IMR-90 (cell line): ENCODE measurements around the gene MTMR4. TPM values are rescaled to one million over a fixed set of nuclear protein-coding genes. Genes with fewer than 3 reads are reported as not detected.

Experiments
- ATAC-seq: fragments of 200-7000 bp; cut with Tn5 transposase; 2 replicates; pipeline ENCODE4 v1.9.1; 2020; ENCODE audit warnings: low read depth, mild to moderate bottlenecking, moderate library complexity
- BruUV-seq: library from RNA; stranded (reverse); fragments of 400-500 nt; replicated peaks from 2 replicates; lab custom pipeline; 2021; lab: Mats Ljungman, UMichigan
- CTCF ChIA-PET: fragments of 300-600 bp; formaldehyde crosslinking; extraction: SDS; loops from one replicate; lab custom pipeline; 2021; ENCODE audit warnings: antibody characterized with exemption; lab: Yijun Ruan, JAX
- POLR2A ChIA-PET: fragments of 300-600 bp; sonication (Branson Sonifier 250); formaldehyde crosslinking; loops from one replicate; lab custom pipeline; 2022; ENCODE audit warnings: antibody characterized with exemption; ENCODE audit not compliant: unreplicated experiment; lab: Charles Lee
- DNase-seq: peaks from one replicate; pipeline ENCODE4 v3.0.0; 2013
- H2AFZ ChIP-seq: replicated peaks from 2 replicates; pipeline ENCODE3; 2013; ENCODE audit warnings: low read length, mild to moderate bottlenecking; ENCODE audit not compliant: poor library complexity
- H2AK5ac ChIP-seq: 2 replicates; pipeline ENCODE4 v1.6.1; 2013; ENCODE audit warnings: low read depth, low read length, inconsistent platforms
- H2AK9ac ChIP-seq: replicated peaks from 2 replicates; pipeline ENCODE3; 2013; ENCODE audit warnings: mild to moderate bottlenecking, low read depth, low read length, moderate library complexity; ENCODE audit not compliant: poor library complexity
- H2BK120ac ChIP-seq: 2 replicates; pipeline ENCODE4 v1.6.1; 2013; ENCODE audit warnings: low read depth, low read length, inconsistent platforms
- H2BK15ac ChIP-seq: 3 replicates; pipeline ENCODE4 v1.6.1; 2013; ENCODE audit warnings: low read depth, low read length, inconsistent platforms
- H2BK20ac ChIP-seq: 2 replicates; pipeline ENCODE4 v1.6.1; 2013; ENCODE audit warnings: low read depth, mild to moderate bottlenecking, inconsistent platforms, low read length, moderate library complexity
- H2BK5ac ChIP-seq: 2 replicates; pipeline ENCODE4 v1.6.1; 2013; ENCODE audit warnings: mild to moderate bottlenecking, low read depth, low read length, inconsistent platforms; ENCODE audit not compliant: poor library complexity, severe bottlenecking
- H3K14ac ChIP-seq: replicated peaks from 2 replicates; pipeline ENCODE4 v1.6.1; 2013; ENCODE audit warnings: low read depth, low read length, inconsistent platforms
- H3K18ac ChIP-seq: 2 replicates; pipeline ENCODE4 v1.6.1; 2013; ENCODE audit warnings: low read depth, low read length, control low read depth
- H3K23ac ChIP-seq: 2 replicates; pipeline ENCODE4 v1.6.1; 2013; ENCODE audit warnings: low read depth, low read length, inconsistent platforms
- H3K27ac ChIP-seq: 2 replicates; pipeline ENCODE4 v1.5.1; 2013; ENCODE audit warnings: mild to moderate bottlenecking, control low read depth, low read length; ENCODE audit not compliant: insufficient read depth
- H3K27me3 ChIP-seq: 2 replicates; pipeline ENCODE4 v1.6.1; 2013; ENCODE audit warnings: low read length; ENCODE audit not compliant: control insufficient read depth, insufficient read depth
- H3K36me3 ChIP-seq: 2 replicates; pipeline ENCODE4 v1.6.1; 2013; ENCODE audit warnings: low read length, mixed read lengths; ENCODE audit not compliant: control insufficient read depth, insufficient read depth
- H3K4ac ChIP-seq: 2 replicates; pipeline ENCODE4 v1.6.1; 2013; ENCODE audit warnings: low read depth, low read length, inconsistent platforms
- H3K4me1 ChIP-seq: 2 replicates; pipeline ENCODE4 v1.6.1; 2013; ENCODE audit warnings: low read length, mixed read lengths; ENCODE audit not compliant: control insufficient read depth, insufficient read depth
- H3K4me2 ChIP-seq: 2 replicates; pipeline ENCODE4 v1.6.1; 2013; ENCODE audit warnings: low read depth, mild to moderate bottlenecking, control low read depth, low read length, moderate library complexity
- H3K4me3 ChIP-seq: 2 replicates; pipeline ENCODE4 v1.5.1; 2013; ENCODE audit warnings: low read depth, mild to moderate bottlenecking, control low read depth, low read length, moderate library complexity; ENCODE audit not compliant: insufficient read depth
- H3K56ac ChIP-seq: 2 replicates; pipeline ENCODE4 v1.6.1; 2013; ENCODE audit warnings: low read length, inconsistent platforms; ENCODE audit not compliant: insufficient read depth; ENCODE audit errors: extremely low read depth
- H3K79me1 ChIP-seq, 2 experiments: 2 replicates each; pipeline ENCODE4 v1.6.1; 2013; ENCODE audit warnings: low read length in 2 of 2, inconsistent platforms in 1 of 2, low read depth in 1 of 2
- H3K9ac ChIP-seq: 2 replicates; pipeline ENCODE4 v1.6.1; 2013; ENCODE audit warnings: low read depth, low read length, control low read depth
- H3K9me1 ChIP-seq: 2 replicates; pipeline ENCODE4 v1.6.1; 2013; ENCODE audit warnings: low read length, inconsistent platforms; ENCODE audit not compliant: insufficient read depth
- H3K9me3 ChIP-seq: 2 replicates; pipeline ENCODE4 v1.6.1; 2013; ENCODE audit warnings: low read length; ENCODE audit not compliant: control insufficient read depth, insufficient read depth
- H4K20me1 ChIP-seq: 2 replicates; pipeline ENCODE4 v1.6.1; 2013; ENCODE audit warnings: low read length, inconsistent platforms; ENCODE audit not compliant: insufficient read depth
- H4K5ac ChIP-seq: 2 replicates; pipeline ENCODE4 v1.6.1; 2013; ENCODE audit warnings: mild to moderate bottlenecking, low read depth, low read length, control low read depth
- H4K8ac ChIP-seq, 2 experiments: 2 replicates each; pipeline ENCODE4 v1.6.1; 2013; ENCODE audit warnings: low read depth in 2 of 2, low read length in 2 of 2, control low read depth in 1 of 2, inconsistent platforms in 1 of 2
- H4K91ac ChIP-seq: 2 replicates; pipeline ENCODE4 v1.6.1; 2013; ENCODE audit warnings: low read depth, low read length, inconsistent platforms; ENCODE audit not compliant: insufficient read depth
- BHLHE40 ChIP-seq: fragments of 150-350 bp; IDR thresholded peaks from 2 replicates; pipeline ENCODE4 v1.6.1; 2016; ENCODE audit warnings: mild to moderate bottlenecking, low read depth, low read length
- CTCF ChIP-seq: conservative IDR thresholded peaks from 2 replicates; pipeline ENCODE4 v1.5.1; 2012; ENCODE audit warnings: mild to moderate bottlenecking, low read depth, low read length, improper control_type of control experiment
- ELK1 ChIP-seq: fragments of 150-350 bp; IDR thresholded peaks from 2 replicates; pipeline ENCODE4 v1.6.1; 2016; ENCODE audit warnings: low read depth, mild to moderate bottlenecking, low read length, moderate library complexity, borderline replicate concordance
- FOS ChIP-seq: fragments of 150-350 bp; IDR thresholded peaks from 2 replicates; pipeline ENCODE4 v1.6.1; 2016; ENCODE audit warnings: low read depth, low read length
- MAZ ChIP-seq: IDR thresholded peaks from 2 replicates; pipeline ENCODE4 v1.6.1; 2012; ENCODE audit warnings: low read depth, mild to moderate bottlenecking, low read length, improper control_type of control experiment, moderate library complexity, borderline replicate concordance
- MXI1 ChIP-seq: IDR thresholded peaks from 2 replicates; pipeline ENCODE4 v1.6.1; 2012; ENCODE audit warnings: low read depth, mild to moderate bottlenecking, low read length, moderate library complexity, borderline replicate concordance
- POLR2A ChIP-seq: IDR thresholded peaks from 2 replicates; pipeline ENCODE4 v1.6.1; 2012; ENCODE audit warnings: mild to moderate bottlenecking, low read depth, low read length
- RAD21 ChIP-seq: IDR thresholded peaks from 2 replicates; pipeline ENCODE4 v1.6.1; 2012; ENCODE audit warnings: low read length, improper control_type of control experiment
- RCOR1 ChIP-seq: IDR thresholded peaks from 2 replicates; pipeline ENCODE4 v1.6.1; 2012; ENCODE audit warnings: mild to moderate bottlenecking, low read length, improper control_type of control experiment; ENCODE audit not compliant: insufficient replicate concordance
- RFX5 ChIP-seq: IDR thresholded peaks from 2 replicates; pipeline ENCODE4 v1.8.0; 2012; ENCODE audit warnings: low read depth, mild to moderate bottlenecking, low read length, moderate library complexity
- SMC3 ChIP-seq: fragments of 150-350 bp; IDR thresholded peaks from 2 replicates; pipeline ENCODE4 v1.6.1; 2016; ENCODE audit warnings: low read depth, mild to moderate bottlenecking, antibody characterized with exemption, low read length, moderate library complexity
- USF2 ChIP-seq: fragments of 150-350 bp; IDR thresholded peaks from 2 replicates; pipeline ENCODE4 v1.6.1; 2017; ENCODE audit warnings: mild to moderate bottlenecking, antibody characterized with exemption, low read length, low read depth
- WGBS, 2 experiments: methylation state at CpG; one replicate each; pipeline versions ENCODE4 v1.1.5 to v1.1.7; 2013; ENCODE audit warnings: missing lambda C conversion rate in 2 of 2; ENCODE audit not compliant: insufficient read length in 1 of 2; ENCODE audit errors: extremely low coverage in 2 of 2; 5-methylcytosine and 5-hydroxymethylcytosine counted together
- dilution Hi-C: fragments of 300-500 bp; cut with HindIII; formaldehyde crosslinking; loops from one replicate; pipeline ENCODE4 v1.14.3; 2018; ENCODE audit warnings: low sequenced_read_pairs; ENCODE audit not compliant: unreplicated experiment
- in situ Hi-C: fragments of 300-500 bp; cut with MboI; formaldehyde crosslinking; loops from 3 replicates; pipeline ENCODE4 v1.14.3; 2019; ENCODE audit warnings: low sequenced_read_pairs, inconsistent platforms, mixed read lengths
- intact Hi-C: fragments of 100-400 bp; cut with micrococcal nuclease; formaldehyde crosslinking; loops from 2 replicates; pipeline ENCODE4 v1.10.0; 2022
- polyA plus RNA-seq, 3 experiments: library from polyadenylated mRNA; depleted of rRNA; stranded (reverse); fragments of >200 nt; gene quantifications; 2 replicates each; pipeline ENCODE4 v1.2.3, GENCODE V29; 2012; ENCODE audit warnings: low replicate concordance in 1 of 3
- total RNA-seq: library from RNA; depleted of rRNA; stranded (reverse); fragments of >200 nt; gene quantifications from 2 replicates; pipeline ENCODE4 v1.2.3, GENCODE V29; 2012

Gene MTMR4
- total and polyA plus RNA-seq, 2 of the 4 experiments (the other 2 are of a cell fraction), result 13.2 to 42.5 TPM

- intact Hi-C loops, result loop anchor here (10.0 kb wide), 1 partner anchor 275 kb away; no protein-coding TSS in a partner anchor
- in situ Hi-C loops, result loop anchor here (10.0 kb wide), 1 partner anchor 125 kb away; no protein-coding TSS in a partner anchor
- CTCF ChIA-PET, result no interaction called here
Observed at GRCh38 chr17:58510075-58510474, 4.4 kb downstream of the MTMR4 start.

More at GRCh38 chr17:58510075-58510474, 4.4 kb downstream of the MTMR4 start:
- TF ChIP-seq RFX5 (no peak), MXI1 (no peak), MAZ (no peak), RAD21 (no peak), CTCF (no peak), ELK1 (no peak), USF2 (no peak), POLR2A (no peak), FOS (no peak), RCOR1 (no peak), SMC3 (no peak), BHLHE40 (no peak)
- ATAC-seq (no peak), DNase-seq (no peak)
- Histone ChIP-seq H2BK5ac (no peak overlapping the region), H3K27ac (no peak overlapping the region), H2AK9ac (no peak overlapping the region), H2BK20ac (no peak overlapping the region), H2AK5ac (no peak overlapping the region), H3K9me1 (peaks cover 15% of the 10 kb centered on the region; the same call in 1 of the 2 replicates), H2AFZ (no peak overlapping the region), H4K20me1 (peaks cover 4% of the 10 kb centered on the region; the same call in 1 of the 2 replicates), H3K9me3 (no peaks in the 10 kb centered on the region), H3K4ac (no peak overlapping the region), H3K4me1 (peaks cover 6% of the 10 kb centered on the region; the same call in 1 of the 2 replicates), H3K27me3 (no peaks in the 10 kb centered on the region), H3K56ac (no peak overlapping the region), H3K23ac (no peak overlapping the region), H3K18ac (no peak overlapping the region), H2BK15ac (no peak overlapping the region), H3K4me2 (no peak overlapping the region), H3K4me3 (no peak overlapping the region), H4K8ac (no peak overlapping the region), H3K14ac (no peak overlapping the region), H4K5ac (no peak overlapping the region), H2BK120ac (no peak overlapping the region), H4K91ac (no peak overlapping the region), H3K79me1 (peaks cover 5 to 40% of the 10 kb centered on the region in 2 experiments; a peak in 3 of 4 replicates), H3K36me3 (peaks cover 54% of the 10 kb centered on the region), H3K9ac (no peak overlapping the region)
- POLR2A ChIA-PET, result no interaction called here
- 100% methylated on average over 4 of the region's 5 CpGs; no CpG with 5 or more reads in 1 of the 2 experiments for WGBS, 2 experiments
- BruUV-seq, result no TSS peak
- dilution Hi-C loops, result no loop called here
